ENCODE data around the gene GRIN2A.

GRIN2A gene

GRCh38 chr16:10081201-10081940 is 100.9 kb downstream of the GRIN2A start:
- Histone ChIP-seq H3K9me3 (ENCODE audit: low read length) (no peaks in the 10 kb centered on the region), H3K27me3 (ENCODE audit: control insufficient read depth in 1 of 2, insufficient read depth in 2 of 2, low read length in 2 of 2) (no peaks in the 10 kb centered on the region), H3K4me3 (ENCODE audit: low read depth in 1 of 2, low read length in 2 of 2) (no peak overlapping the region), H3K27ac (ENCODE audit: low read depth, low read length) (peak overlapping the region; percentile 21), H3K4me1 (ENCODE audit: insufficient read depth, low read length) (peaks cover 21% of the 10 kb centered on the region), H3K9ac (ENCODE audit: low read length) (no peak overlapping the region), H3K36me3 (ENCODE audit: insufficient read depth, low read length) (no peaks in the 10 kb centered on the region)

- Histone ChIP-seq H3K27ac (ENCODE audit: low read depth, low read length) (no peak overlapping the region), H3K9ac (ENCODE audit: low read length) (no peak overlapping the region), H3K4me1 (ENCODE audit: insufficient read depth, low read length) (peaks cover 21% of the 10 kb centered on the region), H3K4me3 (ENCODE audit: low read depth in 1 of 2, low read length in 2 of 2) (no peak overlapping the region), H3K9me3 (ENCODE audit: low read length) (no peaks in the 10 kb centered on the region), H3K27me3 (ENCODE audit: control insufficient read depth in 1 of 2, insufficient read depth in 2 of 2, low read length in 2 of 2) (no peaks in the 10 kb centered on the region), H3K36me3 (ENCODE audit: insufficient read depth, low read length) (no peaks in the 10 kb centered on the region)
Observed at GRCh38 chr16:10080051-10080772, 102.0 kb downstream of the GRIN2A start.

- Histone ChIP-seq H3K4me3 (ENCODE audit: low read depth in 1 of 2, low read length in 2 of 2) (no peak overlapping the region), H3K27me3 (ENCODE audit: control insufficient read depth in 1 of 2, insufficient read depth in 2 of 2, low read length in 2 of 2) (no peaks in the 10 kb centered on the region), H3K4me1 (ENCODE audit: insufficient read depth, low read length) (peaks cover 21% of the 10 kb centered on the region), H3K9ac (ENCODE audit: low read length) (no peak overlapping the region), H3K36me3 (ENCODE audit: insufficient read depth, low read length) (no peaks in the 10 kb centered on the region), H3K27ac (ENCODE audit: low read depth, low read length) (no peak overlapping the region), H3K9me3 (ENCODE audit: low read length) (no peaks in the 10 kb centered on the region)
Observed at GRCh38 chr16:10078541-10078949, 103.7 kb downstream of the GRIN2A start.

- Histone ChIP-seq H3K9me3 (ENCODE audit: low read length) (no peaks in the 10 kb centered on the region), H3K36me3 (ENCODE audit: insufficient read depth, low read length) (no peaks in the 10 kb centered on the region), H3K4me3 (ENCODE audit: low read depth in 1 of 2, low read length in 2 of 2) (no peak overlapping the region), H3K27ac (ENCODE audit: low read depth, low read length) (no peak overlapping the region), H3K9ac (ENCODE audit: low read length) (no peak overlapping the region), H3K27me3 (ENCODE audit: control insufficient read depth in 1 of 2, insufficient read depth in 2 of 2, low read length in 2 of 2) (no peaks in the 10 kb centered on the region), H3K4me1 (ENCODE audit: insufficient read depth, low read length) (peaks cover 21% of the 10 kb centered on the region)
Observed at GRCh38 chr16:10077861-10078260, 104.4 kb downstream of the GRIN2A start.

- Histone ChIP-seq H3K27me3 (ENCODE audit: control insufficient read depth in 1 of 2, insufficient read depth in 2 of 2, low read length in 2 of 2) (no peaks in the 10 kb centered on the region), H3K4me3 (ENCODE audit: low read depth in 1 of 2, low read length in 2 of 2) (no peak overlapping the region), H3K4me1 (ENCODE audit: insufficient read depth, low read length) (peaks cover 15% of the 10 kb centered on the region), H3K9me3 (ENCODE audit: low read length) (no peaks in the 10 kb centered on the region), H3K36me3 (ENCODE audit: insufficient read depth, low read length) (no peaks in the 10 kb centered on the region), H3K27ac (ENCODE audit: low read depth, low read length) (no peak overlapping the region), H3K9ac (ENCODE audit: low read length) (no peak overlapping the region)
Observed at GRCh38 chr16:10076037-10076436, 106.2 kb downstream of the GRIN2A start.

GRCh38 chr16:10070591-10070990 is 111.6 kb downstream of the GRIN2A start:
- no peak overlapping the region for H3K4me3 ChIP-seq (ENCODE audit: low read depth in 1 of 2, low read length in 2 of 2)
- H3K4me1 ChIP-seq (ENCODE audit: insufficient read depth, low read length), result no peaks in the 10 kb centered on the region
- H3K27ac ChIP-seq (ENCODE audit: low read depth, low read length), result no peak overlapping the region
- no peaks in the 10 kb centered on the region for H3K27me3 ChIP-seq (ENCODE audit: control insufficient read depth in 1 of 2, insufficient read depth in 2 of 2, low read length in 2 of 2)
- no peaks in the 10 kb centered on the region for H3K9me3 ChIP-seq (ENCODE audit: low read length)
- no peaks in the 10 kb centered on the region for H3K36me3 ChIP-seq (ENCODE audit: insufficient read depth, low read length)
- no peak overlapping the region for H3K9ac ChIP-seq (ENCODE audit: low read length)

DNA sequence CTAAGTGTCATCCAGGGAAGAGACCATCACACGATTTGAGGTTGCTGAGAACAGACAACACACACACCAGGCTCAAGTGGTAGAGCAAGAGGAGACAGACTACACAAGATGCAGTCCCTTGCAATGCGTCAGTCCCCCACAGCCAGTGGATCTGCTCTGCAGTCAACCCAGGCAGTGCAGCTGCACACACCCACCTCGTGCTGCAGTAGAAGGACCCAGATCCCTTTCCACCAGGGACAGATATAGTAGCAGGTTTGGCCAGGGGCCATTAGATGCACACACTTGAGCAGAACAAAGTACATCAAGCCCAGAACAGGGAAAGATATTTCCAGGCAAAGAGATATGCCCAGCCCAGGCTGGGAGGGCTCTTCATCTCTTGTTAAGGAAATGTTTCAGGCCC is 112.9 kb downstream of the GRIN2A start:
- Histone ChIP-seq H3K9me3 (ENCODE audit: low read length) (no peaks in the 10 kb centered on the region), H3K4me1 (ENCODE audit: insufficient read depth, low read length) (no peaks in the 10 kb centered on the region), H3K27ac (ENCODE audit: low read depth, low read length) (no peak overlapping the region), H3K36me3 (ENCODE audit: insufficient read depth, low read length) (no peaks in the 10 kb centered on the region), H3K27me3 (ENCODE audit: control insufficient read depth in 1 of 2, insufficient read depth in 2 of 2, low read length in 2 of 2) (no peaks in the 10 kb centered on the region), H3K4me3 (ENCODE audit: low read depth in 1 of 2, low read length in 2 of 2) (no peak overlapping the region), H3K9ac (ENCODE audit: low read length) (no peak overlapping the region)

GRCh38 chr16:10067835-10068234 is 114.4 kb downstream of the GRIN2A start:
- no peak overlapping the region for H3K27ac ChIP-seq (ENCODE audit: low read depth, low read length)
- H3K36me3 ChIP-seq (ENCODE audit: insufficient read depth, low read length), result no peaks in the 10 kb centered on the region

GRCh38 chr16:10067406-10067805 is 114.8 kb downstream of the GRIN2A start:
- Histone ChIP-seq H3K4me3 (ENCODE audit: low read depth in 1 of 2, low read length in 2 of 2) (no peak overlapping the region), H3K27me3 (ENCODE audit: control insufficient read depth in 1 of 2, insufficient read depth in 2 of 2, low read length in 2 of 2) (no peaks in the 10 kb centered on the region), H3K4me1 (ENCODE audit: insufficient read depth, low read length) (no peaks in the 10 kb centered on the region), H3K9ac (ENCODE audit: low read length) (no peak overlapping the region), H3K36me3 (ENCODE audit: insufficient read depth, low read length) (no peaks in the 10 kb centered on the region), H3K27ac (ENCODE audit: low read depth, low read length) (no peak overlapping the region), H3K9me3 (ENCODE audit: low read length) (no peaks in the 10 kb centered on the region)

More at GRCh38 chr16:10067835-10068234, 114.4 kb downstream of the GRIN2A start:
- no peaks in the 10 kb centered on the region for H3K9me3 ChIP-seq (ENCODE audit: low read length)
- H3K9ac ChIP-seq (ENCODE audit: low read length), result no peak overlapping the region
- no peaks in the 10 kb centered on the region for H3K4me1 ChIP-seq (ENCODE audit: insufficient read depth, low read length)
- no peak overlapping the region for H3K4me3 ChIP-seq (ENCODE audit: low read depth in 1 of 2, low read length in 2 of 2)
- H3K27me3 ChIP-seq (ENCODE audit: control insufficient read depth in 1 of 2, insufficient read depth in 2 of 2, low read length in 2 of 2), result no peaks in the 10 kb centered on the region

DNA sequence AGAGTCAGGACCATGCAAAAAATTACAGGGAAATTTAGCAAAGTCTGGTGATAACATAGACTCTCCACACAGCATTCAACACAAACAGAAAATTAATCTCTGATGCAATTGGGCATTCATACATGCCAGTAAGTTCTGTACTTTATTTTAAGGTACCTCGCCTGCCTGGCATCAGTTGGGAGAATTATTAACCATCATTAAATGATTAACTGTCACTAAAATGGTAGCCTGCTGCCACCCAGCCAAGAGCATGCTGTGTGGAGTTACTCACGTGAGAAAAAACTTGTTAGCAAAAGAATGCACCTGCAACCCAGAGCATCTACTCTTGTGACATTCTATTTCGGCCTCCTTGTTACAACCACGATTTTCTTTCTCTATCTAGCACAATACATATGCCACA is 117.2 kb downstream of the GRIN2A start:
- Histone ChIP-seq H3K9ac (ENCODE audit: low read length) (no peak overlapping the region), H3K36me3 (ENCODE audit: insufficient read depth, low read length) (no peaks in the 10 kb centered on the region), H3K27ac (ENCODE audit: low read depth, low read length) (no peak overlapping the region), H3K4me3 (ENCODE audit: low read depth in 1 of 2, low read length in 2 of 2) (no peak overlapping the region), H3K9me3 (ENCODE audit: low read length) (no peaks in the 10 kb centered on the region), H3K27me3 (ENCODE audit: control insufficient read depth in 1 of 2, insufficient read depth in 2 of 2, low read length in 2 of 2) (no peaks in the 10 kb centered on the region), H3K4me1 (ENCODE audit: insufficient read depth, low read length) (no peaks in the 10 kb centered on the region)

- Histone ChIP-seq H3K27me3 (ENCODE audit: control insufficient read depth in 1 of 2, insufficient read depth in 2 of 2, low read length in 2 of 2) (no peaks in the 10 kb centered on the region), H3K4me3 (ENCODE audit: low read depth in 1 of 2, low read length in 2 of 2) (no peak overlapping the region), H3K4me1 (ENCODE audit: insufficient read depth, low read length) (no peaks in the 10 kb centered on the region), H3K36me3 (ENCODE audit: insufficient read depth, low read length) (no peaks in the 10 kb centered on the region), H3K27ac (ENCODE audit: low read depth, low read length) (no peak overlapping the region), H3K9me3 (ENCODE audit: low read length) (no peaks in the 10 kb centered on the region), H3K9ac (ENCODE audit: low read length) (no peak overlapping the region)
Observed at GRCh38 chr16:10048850-10049249, 133.4 kb downstream of the GRIN2A start.

DNA sequence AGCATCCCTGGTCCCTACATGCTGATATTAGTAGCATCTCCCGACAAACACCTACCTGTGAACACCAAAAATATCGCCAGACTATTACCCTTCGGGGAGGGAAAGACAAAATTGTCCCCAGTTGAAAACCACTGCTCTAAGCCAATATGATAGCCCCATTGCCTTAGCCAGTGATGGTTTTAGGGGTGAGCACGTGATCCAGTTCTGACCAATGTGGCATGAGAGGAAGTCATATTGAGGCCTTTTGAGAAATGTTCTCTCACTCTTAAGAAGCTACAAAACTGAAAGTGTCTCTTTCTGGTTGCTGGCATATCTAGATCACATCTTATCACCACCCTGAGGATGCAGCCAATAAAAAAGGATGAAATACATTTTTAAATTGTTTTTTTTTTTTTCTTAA is 136.3 kb downstream of the GRIN2A start:
- H3K9me3 ChIP-seq (ENCODE audit: low read length), result no peaks in the 10 kb centered on the region
- H3K27ac ChIP-seq (ENCODE audit: low read depth, low read length), result no peak overlapping the region
- H3K4me3 ChIP-seq (ENCODE audit: low read depth in 1 of 2, low read length in 2 of 2), result no peak overlapping the region
- H3K4me1 ChIP-seq (ENCODE audit: insufficient read depth, low read length), result no peaks in the 10 kb centered on the region
- no peaks in the 10 kb centered on the region for H3K27me3 ChIP-seq (ENCODE audit: control insufficient read depth in 1 of 2, insufficient read depth in 2 of 2, low read length in 2 of 2)
- H3K9ac ChIP-seq (ENCODE audit: low read length), result no peak overlapping the region
- no peaks in the 10 kb centered on the region for H3K36me3 ChIP-seq (ENCODE audit: insufficient read depth, low read length)
